Measurements from ENCODE around the gene EPM2A.

DNA sequence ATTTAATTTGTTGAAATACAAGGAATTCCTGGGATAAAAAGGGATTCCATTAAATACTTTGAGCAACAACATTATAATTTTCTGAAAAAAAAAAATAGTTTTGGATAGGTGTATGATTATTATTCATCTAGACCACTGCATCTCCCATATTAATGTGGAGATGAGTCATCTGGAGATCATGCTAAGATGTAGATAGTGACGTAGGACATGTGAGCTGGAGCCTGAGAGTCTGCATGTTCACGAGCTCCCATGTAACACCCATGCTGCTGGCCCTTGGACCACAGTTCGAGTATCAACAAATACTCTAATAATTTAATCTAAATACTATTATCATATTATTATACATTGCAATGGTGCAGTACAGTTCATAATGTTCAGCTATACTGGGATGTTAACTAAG lies 91.6 kb downstream of the EPM2A start:
- TF ChIP-seq, protein P1, sequence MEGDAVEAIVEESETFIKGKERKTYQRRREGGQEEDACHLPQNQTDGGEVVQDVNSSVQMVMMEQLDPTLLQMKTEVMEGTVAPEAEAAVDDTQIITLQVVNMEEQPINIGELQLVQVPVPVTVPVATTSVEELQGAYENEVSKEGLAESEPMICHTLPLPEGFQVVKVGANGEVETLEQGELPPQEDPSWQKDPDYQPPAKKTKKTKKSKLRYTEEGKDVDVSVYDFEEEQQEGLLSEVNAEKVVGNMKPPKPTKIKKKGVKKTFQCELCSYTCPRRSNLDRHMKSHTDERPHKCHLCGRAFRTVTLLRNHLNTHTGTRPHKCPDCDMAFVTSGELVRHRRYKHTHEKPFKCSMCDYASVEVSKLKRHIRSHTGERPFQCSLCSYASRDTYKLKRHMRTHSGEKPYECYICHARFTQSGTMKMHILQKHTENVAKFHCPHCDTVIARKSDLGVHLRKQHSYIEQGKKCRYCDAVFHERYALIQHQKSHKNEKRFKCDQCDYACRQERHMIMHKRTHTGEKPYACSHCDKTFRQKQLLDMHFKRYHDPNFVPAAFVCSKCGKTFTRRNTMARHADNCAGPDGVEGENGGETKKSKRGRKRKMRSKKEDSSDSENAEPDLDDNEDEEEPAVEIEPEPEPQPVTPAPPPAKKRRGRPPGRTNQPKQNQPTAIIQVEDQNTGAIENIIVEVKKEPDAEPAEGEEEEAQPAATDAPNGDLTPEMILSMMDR (IDR thresholded peaks at IDR 0.05) = no peak
- TF ChIP-seq EP300 (IDR thresholded peaks at IDR 0.05) (no peak), POLR2AphosphoS5 (IDR thresholded peaks at IDR 0.05) (no peak), POLR2A (IDR thresholded peaks at IDR 0.05) (no peak)
